Measurements from ENCODE around the gene CBLB.
A peak's percentile ranks its signal among the peaks of the same experiment; 100 is the strongest.
"Not testable (repeated sequence)": the region's sequence is repeated elsewhere in the genome, so short reads cannot be mapped to it uniquely, and the experiment has no call there.

CBLB gene

GRCh38 chr3:105759442-105760078 lies 109.3 kb downstream of the CBLB start:
- DNase-seq (ENCODE audit: low read depth in 1 of 2, low spot score in 1 of 2): no peak

GRCh38 chr3:105758451-105758850 lies 110.4 kb downstream of the CBLB start:
- DNase-seq (ENCODE audit: low read depth in 1 of 2, low spot score in 1 of 2): no peak

GRCh38 chr3:105755121-105755886 lies 113.5 kb downstream of the CBLB start:
- no peak for DNase-seq (ENCODE audit: low read depth in 1 of 2, low spot score in 1 of 2)

GRCh38 chr3:105752791-105753415 lies 115.9 kb downstream of the CBLB start:
- DNase-seq (ENCODE audit: low read depth in 1 of 2, low spot score in 1 of 2): no peak

- no peak for DNase-seq (ENCODE audit: low read depth in 1 of 2, low spot score in 1 of 2)
Observed at GRCh38 chr3:105747696-105748095, 121.1 kb downstream of the CBLB start.

GRCh38 chr3:105747060-105747541 lies 121.7 kb downstream of the CBLB start:
- peak in 1 of 2 donors; percentile 26 for DNase-seq (ENCODE audit: low read depth in 1 of 2, low spot score in 1 of 2)

- DNase-seq (ENCODE audit: low read depth in 1 of 2, low spot score in 1 of 2): no peak
Observed at GRCh38 chr3:105746231-105746996, 122.4 kb downstream of the CBLB start.

GRCh38 chr3:105745046-105745445 lies 123.8 kb downstream of the CBLB start:
- no peak for DNase-seq (ENCODE audit: low read depth in 1 of 2, low spot score in 1 of 2)

- DNase-seq (ENCODE audit: low read depth in 1 of 2, low spot score in 1 of 2): no peak
Observed at GRCh38 chr3:105744202-105744601, 124.6 kb downstream of the CBLB start.

- DNase-seq (ENCODE audit: low read depth in 1 of 2, low spot score in 1 of 2): no peak
Observed at GRCh38 chr3:105733356-105733755, 135.5 kb downstream of the CBLB start.

- no peak for DNase-seq (ENCODE audit: low read depth in 1 of 2, low spot score in 1 of 2)
Observed at GRCh38 chr3:105731686-105732085, 137.1 kb downstream of the CBLB start.

GRCh38 chr3:105730801-105731354 lies 137.9 kb downstream of the CBLB start:
- no peak for DNase-seq (ENCODE audit: low read depth in 1 of 2, low spot score in 1 of 2)

- DNase-seq (ENCODE audit: low read depth in 1 of 2, low spot score in 1 of 2): no peak
Observed at GRCh38 chr3:105729667-105730066, 139.1 kb downstream of the CBLB start.

- DNase-seq (ENCODE audit: low read depth in 1 of 2, low spot score in 1 of 2): no peak
Observed at GRCh38 chr3:105728771-105729312, 140.0 kb downstream of the CBLB start.

- not testable (repeated sequence) for DNase-seq (ENCODE audit: low read depth in 1 of 2, low spot score in 1 of 2)
Observed at GRCh38 chr3:105727036-105727435, 141.8 kb downstream of the CBLB start.

- no peak for DNase-seq (ENCODE audit: low read depth in 1 of 2, low spot score in 1 of 2)
Observed at GRCh38 chr3:105722943-105723556, 145.8 kb downstream of the CBLB start.

- DNase-seq (ENCODE audit: low read depth in 1 of 2, low spot score in 1 of 2): no peak
Observed at GRCh38 chr3:105719791-105720190, 149.0 kb downstream of the CBLB start.

GRCh38 chr3:105715372-105715771 lies 153.4 kb downstream of the CBLB start:
- no peak for DNase-seq (ENCODE audit: low read depth in 1 of 2, low spot score in 1 of 2)

GRCh38 chr3:105714453-105714852 lies 154.4 kb downstream of the CBLB start:
- no peak for DNase-seq (ENCODE audit: low read depth in 1 of 2, low spot score in 1 of 2)

- no peak for DNase-seq (ENCODE audit: low read depth in 1 of 2, low spot score in 1 of 2)
Observed at GRCh38 chr3:105708980-105709379, 159.8 kb downstream of the CBLB start.

Measured in activated CD4-positive, alpha-beta T cell treated with anti-CD3 and anti-CD28 coated beads, Interleukin-2, amount 50 U/mL, for 24 hours (primary cell).